H9 (cell line): ENCODE results near the gene FXN. TPM values are rescaled to one million over a fixed set of nuclear protein-coding genes. Genes with fewer than 3 reads are reported as not detected.

Experiments
- DNase-seq: peaks from one replicate; pipeline ENCODE4 v3.0.0-alpha.2; 2017
- H2AFZ ChIP-seq: one replicate; pipeline ENCODE4 v1.6.1; 2013; ENCODE audit warnings: mild to moderate bottlenecking, low read length, control low read depth, moderate library complexity
- H2AK5ac ChIP-seq: 2 replicates; pipeline ENCODE4 v1.6.1; 2013; ENCODE audit warnings: low read length, control low read depth, mixed read lengths; ENCODE audit not compliant: insufficient read length
- H2BK120ac ChIP-seq: one replicate; pipeline ENCODE4 v1.6.1; 2013; ENCODE audit warnings: low read depth, mild to moderate bottlenecking, low read length, control low read depth, inconsistent platforms; ENCODE audit not compliant: poor library complexity, severe bottlenecking
- H2BK12ac ChIP-seq: 2 replicates; pipeline ENCODE4 v1.6.1; 2013; ENCODE audit warnings: low read length, control low read depth, mixed read lengths, low read depth; ENCODE audit not compliant: insufficient read length
- H2BK15ac ChIP-seq: 2 replicates; pipeline ENCODE4 v1.6.1; 2013; ENCODE audit warnings: low read depth, low read length, control low read depth
- H2BK20ac ChIP-seq: one replicate; pipeline ENCODE4 v1.6.1; 2013; ENCODE audit warnings: low read depth, mild to moderate bottlenecking, low read length, control low read depth, inconsistent platforms; ENCODE audit not compliant: poor library complexity, severe bottlenecking
- H2BK5ac ChIP-seq: 2 replicates; pipeline ENCODE4 v1.6.1; 2013; ENCODE audit warnings: low read length, control low read depth, mixed read lengths; ENCODE audit not compliant: insufficient read length
- H3K14ac ChIP-seq: 2 replicates; pipeline ENCODE4 v1.6.1; 2013; ENCODE audit warnings: low read length, control low read depth; ENCODE audit not compliant: insufficient read depth
- H3K18ac ChIP-seq: 2 replicates; pipeline ENCODE4 v1.6.1; 2013; ENCODE audit warnings: low read depth, mild to moderate bottlenecking, mixed read lengths, low read length, control low read depth; ENCODE audit not compliant: insufficient read length
- H3K23ac ChIP-seq: 2 replicates; pipeline ENCODE4 v1.6.1; 2013; ENCODE audit warnings: low read length, control low read depth, mixed read lengths, low read depth; ENCODE audit not compliant: insufficient read length
- H3K23me2 ChIP-seq: 2 replicates; pipeline ENCODE4 v1.6.1; 2013; ENCODE audit warnings: low read depth, mild to moderate bottlenecking, mixed read lengths, low read length, control low read depth; ENCODE audit not compliant: insufficient read length, poor library complexity, severe bottlenecking
- H3K27ac ChIP-seq: 2 replicates; pipeline ENCODE4 v1.5.1; 2013; ENCODE audit warnings: low read length, control low read depth, mixed read lengths, low read depth; ENCODE audit not compliant: insufficient read length
- H3K27me3 ChIP-seq: 2 replicates; pipeline ENCODE4 v1.6.1; 2013; ENCODE audit warnings: low read length, control low read depth, inconsistent platforms; ENCODE audit not compliant: insufficient read depth
- H3K4ac ChIP-seq: 2 replicates; pipeline ENCODE4 v1.6.1; 2013; ENCODE audit warnings: low read depth, mild to moderate bottlenecking, control low read depth, inconsistent platforms, low read length, moderate library complexity
- H3K4me1 ChIP-seq: 2 replicates; pipeline ENCODE4 v1.6.1; 2013; ENCODE audit warnings: low read length, control low read depth, inconsistent platforms; ENCODE audit not compliant: insufficient read depth
- H3K4me2 ChIP-seq: 2 replicates; pipeline ENCODE4 v1.6.1; 2013; ENCODE audit warnings: low read length, control low read depth, mixed read lengths; ENCODE audit not compliant: insufficient read length, insufficient read depth
- H3K56ac ChIP-seq: 2 replicates; pipeline ENCODE4 v1.6.1; 2013; ENCODE audit warnings: low read depth, mild to moderate bottlenecking, mixed read lengths, low read length, control low read depth; ENCODE audit not compliant: insufficient read length
- H3K79me1 ChIP-seq: 2 replicates; pipeline ENCODE4 v1.6.1; 2013; ENCODE audit warnings: low read depth, mild to moderate bottlenecking, moderate library complexity, low read length, control low read depth, inconsistent platforms; ENCODE audit not compliant: insufficient read depth, poor library complexity, severe bottlenecking
- H3K79me2 ChIP-seq: 2 replicates; pipeline ENCODE4 v1.6.1; 2013; ENCODE audit warnings: low read length, control low read depth, inconsistent platforms; ENCODE audit not compliant: insufficient read depth
- H3K9ac ChIP-seq: 2 replicates; pipeline ENCODE4 v1.6.1; 2013; ENCODE audit warnings: low read length, control low read depth, mixed read lengths; ENCODE audit not compliant: insufficient read length; ENCODE audit errors: extremely low read depth
- H3K9me3 ChIP-seq: one replicate; pipeline ENCODE4 v1.6.1; 2013; ENCODE audit warnings: low read depth, low read length, inconsistent platforms; ENCODE audit not compliant: control insufficient read depth
- H3T11ph ChIP-seq: one replicate; pipeline ENCODE4 v1.6.1; 2013; ENCODE audit warnings: mild to moderate bottlenecking, low read length, control low read depth, inconsistent platforms
- H4K20me1 ChIP-seq: one replicate; pipeline ENCODE4 v1.6.1; 2013; ENCODE audit not compliant: control insufficient read depth, insufficient read length, insufficient read depth
- H4K5ac ChIP-seq: 2 replicates; pipeline ENCODE4 v1.6.1; 2013; ENCODE audit warnings: low read depth, mild to moderate bottlenecking, mixed read lengths, low read length, control low read depth; ENCODE audit not compliant: insufficient read length
- H4K8ac ChIP-seq: replicated peaks from 2 replicates; pipeline ENCODE4 v1.6.1; 2013; ENCODE audit warnings: low read length, control low read depth, mixed read lengths, low read depth; ENCODE audit not compliant: insufficient read length
- H4K91ac ChIP-seq: 2 replicates; pipeline ENCODE4 v1.6.1; 2013; ENCODE audit warnings: low read depth, mild to moderate bottlenecking, moderate library complexity, mixed read lengths, low read length, control low read depth; ENCODE audit not compliant: insufficient read length
- H3K27ac Mint-ChIP-seq, 3 experiments: 2 replicates in 2 of 3; 3 replicates in 1 of 3; pipeline ENCODE4 v1.8.0; 2020 to 2021; ENCODE audit warnings: mixed read lengths in 3 of 3, mild to moderate bottlenecking in 1 of 3, moderate library complexity in 1 of 3
- H3K27me3 Mint-ChIP-seq: 2 replicates; pipeline ENCODE4 v1.8.0; 2021; ENCODE audit warnings: low read depth, mild to moderate bottlenecking, moderate library complexity, mixed read lengths
- H3K36me3 Mint-ChIP-seq, 3 experiments: 2 replicates in 2 of 3; 3 replicates in 1 of 3; pipeline ENCODE4 v1.8.0; 2020 to 2021; ENCODE audit warnings: low read depth in 3 of 3, mixed read lengths in 3 of 3; ENCODE audit not compliant: insufficient read depth in 1 of 3
- H3K4me1 Mint-ChIP-seq, 2 experiments: 2 replicates each; pipeline ENCODE4 v1.8.0; 2020; ENCODE audit warnings: mixed read lengths in 2 of 2
- H3K4me3 Mint-ChIP-seq, 2 experiments: 2 replicates in 1 of 2; 3 replicates in 1 of 2; pipeline ENCODE4 v1.8.0; 2020 to 2021; ENCODE audit warnings: mild to moderate bottlenecking in 2 of 2, mixed read lengths in 2 of 2, moderate library complexity in 1 of 2
- H3K9me3 Mint-ChIP-seq, 2 experiments: 2 replicates in 1 of 2; 3 replicates in 1 of 2; pipeline ENCODE4 v1.8.0; 2020; ENCODE audit warnings: mild to moderate bottlenecking in 2 of 2, mixed read lengths in 2 of 2, moderate library complexity in 1 of 2
- WGBS: extraction: QIAGEN DNeasy Blood & Tissue Kit; methylation state at CpG from one replicate; pipeline ENCODE4 v1.1.7; 2013; ENCODE audit warnings: missing lambda C conversion rate, low lambda C conversion rate, mixed read lengths; ENCODE audit not compliant: insufficient read length; ENCODE audit errors: extremely low coverage; 5-methylcytosine and 5-hydroxymethylcytosine counted together
- total RNA-seq: library from RNA; stranded (reverse); gene quantifications from 2 replicates; pipeline ENCODE4 v1.2.1, GENCODE V29; 2021
- TF ChIP-seq, protein P1 (sequence below): fragments of 200-600 bp; sonication (generic); conservative IDR thresholded peaks from 3 replicates; pipeline ENCODE4 v1.8.0; 2021; ENCODE audit warnings: antibody characterized with exemption, mild to moderate bottlenecking

The FXN gene
- total RNA-seq, 1 experiment from 2014 or later, result 34.4 TPM

DNA sequence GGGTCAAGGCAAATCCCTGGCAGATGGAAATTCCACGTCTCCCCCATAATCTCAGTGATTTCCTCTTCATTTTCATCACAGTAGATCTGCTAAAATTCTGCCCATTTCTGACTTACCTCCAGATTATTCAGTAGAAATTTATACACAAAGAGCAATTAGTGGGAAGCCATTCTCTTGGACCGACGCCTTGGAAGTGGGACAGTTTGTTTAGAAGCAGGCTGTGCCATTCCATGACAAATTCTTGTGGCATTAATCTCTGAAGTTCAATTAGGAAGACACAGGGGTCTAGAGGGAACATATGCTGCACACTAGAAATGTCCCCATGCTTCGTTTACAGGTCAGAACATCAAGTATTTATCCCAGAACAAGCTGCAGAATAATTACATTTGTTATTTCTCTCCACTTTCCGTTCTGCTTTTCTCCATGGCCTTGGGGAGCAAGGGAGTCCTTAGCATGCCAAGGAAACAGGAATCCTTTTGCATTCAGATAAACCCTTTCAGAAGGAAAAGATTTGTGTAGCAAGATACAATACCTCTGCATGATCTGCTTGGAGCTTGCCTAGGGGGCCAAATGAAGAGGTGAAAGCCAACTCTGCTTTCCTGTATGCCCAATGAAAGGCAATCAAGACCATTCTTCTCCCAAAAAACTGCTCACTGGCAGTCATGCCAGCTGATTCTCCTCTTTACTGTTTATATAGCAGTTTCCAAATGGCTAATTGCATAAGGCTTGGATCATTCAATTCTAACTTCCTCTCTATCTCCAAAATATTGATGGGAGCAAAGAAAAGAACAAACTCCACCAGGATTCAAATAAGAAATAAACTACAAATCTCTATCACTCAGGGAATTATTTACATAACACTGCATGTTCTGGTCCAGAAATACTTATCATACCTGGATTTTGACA is 19.1 kb upstream of the FXN start:
- Histone ChIP-seq H3K14ac (no peak overlapping the region), H3K9ac (no peak overlapping the region), H3K27ac (no peak overlapping the region), H3K79me1 (no peaks in the 10 kb centered on the region), H4K8ac (no peak overlapping the region), H3K27me3 (no peaks in the 10 kb centered on the region), H3K79me2 (no peaks in the 10 kb centered on the region), H2BK5ac (no peak overlapping the region), H4K91ac (no peak overlapping the region), H3K4me1 (peaks cover 3% of the 10 kb centered on the region; the same call in 1 of the 2 replicates), H2AFZ (no peak overlapping the region), H2BK12ac (no peak overlapping the region), H3K4ac (no peak overlapping the region), H2BK120ac (no peak overlapping the region), H4K5ac (no peak overlapping the region), H3K9me3 (no peaks in the 10 kb centered on the region), H3K18ac (no peak overlapping the region), H2BK20ac (no peak overlapping the region), H2AK5ac (no peak overlapping the region), H3K23me2 (no peaks in the 10 kb centered on the region), H3K56ac (no peak overlapping the region), H2BK15ac (no peak overlapping the region), H3K23ac (no peak overlapping the region), H4K20me1 (no peaks in the 10 kb centered on the region), H3T11ph (no peak overlapping the region), H3K4me2 (no peak overlapping the region)
- no CpG with 5 or more reads among the region's 5 CpGs for WGBS
- Mint-ChIP-seq H3K36me3 (peaks cover 0 to 18% (median 3%) of the 10 kb centered on the region in 3 experiments; a peak in 3 of 7 replicates), H3K4me3 (no peak overlapping the region), H3K4me1 (peaks cover 23 to 51% of the 10 kb centered on the region in 2 experiments), H3K9me3 (peaks cover 3 to 13% of the 10 kb centered on the region in 2 experiments), H3K27me3 (no peaks in the 10 kb centered on the region; the same call in 1 of the 2 replicates), H3K27ac (peak overlapping the region in 1 of 3 experiments; percentile 37; a peak in 2 of 7 replicates)
- no peak for DNase-seq
- TF ChIP-seq, protein P1, sequence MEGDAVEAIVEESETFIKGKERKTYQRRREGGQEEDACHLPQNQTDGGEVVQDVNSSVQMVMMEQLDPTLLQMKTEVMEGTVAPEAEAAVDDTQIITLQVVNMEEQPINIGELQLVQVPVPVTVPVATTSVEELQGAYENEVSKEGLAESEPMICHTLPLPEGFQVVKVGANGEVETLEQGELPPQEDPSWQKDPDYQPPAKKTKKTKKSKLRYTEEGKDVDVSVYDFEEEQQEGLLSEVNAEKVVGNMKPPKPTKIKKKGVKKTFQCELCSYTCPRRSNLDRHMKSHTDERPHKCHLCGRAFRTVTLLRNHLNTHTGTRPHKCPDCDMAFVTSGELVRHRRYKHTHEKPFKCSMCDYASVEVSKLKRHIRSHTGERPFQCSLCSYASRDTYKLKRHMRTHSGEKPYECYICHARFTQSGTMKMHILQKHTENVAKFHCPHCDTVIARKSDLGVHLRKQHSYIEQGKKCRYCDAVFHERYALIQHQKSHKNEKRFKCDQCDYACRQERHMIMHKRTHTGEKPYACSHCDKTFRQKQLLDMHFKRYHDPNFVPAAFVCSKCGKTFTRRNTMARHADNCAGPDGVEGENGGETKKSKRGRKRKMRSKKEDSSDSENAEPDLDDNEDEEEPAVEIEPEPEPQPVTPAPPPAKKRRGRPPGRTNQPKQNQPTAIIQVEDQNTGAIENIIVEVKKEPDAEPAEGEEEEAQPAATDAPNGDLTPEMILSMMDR, result no peak
